Lung (tissue), 12 donors: ENCODE measurements around the gene THAP4. TPM values are rescaled to one million over a fixed set of nuclear protein-coding genes. Genes with fewer than 3 reads are reported as not detected.

Source experiments
- ATAC-seq: fragments of 200-7000 bp; cut with Tn5 transposase; one replicate; pipeline ENCODE4 v1.9.1; 2020; ENCODE audit warnings: moderate number of reproducible peaks; ENCODE audit not compliant: insufficient read depth, low FRiP score
- DNase-seq, 3 donors: peaks; one replicate each; pipeline ENCODE4 v3.0.0-alpha.2; 2013 to 2017
- H3K27ac ChIP-seq, 2 donors: one replicate each; pipeline ENCODE4 v1.5.1; 2013; ENCODE audit warnings: mild to moderate bottlenecking in 2 of 2, moderate library complexity in 2 of 2, control low read depth in 1 of 2, inconsistent platforms in 1 of 2, low read depth in 1 of 2, low read length in 1 of 2
- H3K27me3 ChIP-seq, 3 donors: one replicate each; pipeline ENCODE4 v1.5.1; 2013; ENCODE audit warnings: low read length in 2 of 3; ENCODE audit not compliant: control insufficient read depth in 3 of 3, insufficient read depth in 3 of 3
- H3K36me3 ChIP-seq, 4 donors: one replicate each; pipeline ENCODE4 v1.5.1; 2013; ENCODE audit warnings: low read length in 4 of 4, mild to moderate bottlenecking in 1 of 4, moderate library complexity in 1 of 4; ENCODE audit not compliant: control insufficient read depth in 4 of 4, insufficient read depth in 4 of 4
- H3K4me1 ChIP-seq, 5 donors: one replicate each; pipeline ENCODE4 v1.5.1; 2013; ENCODE audit warnings: low read length in 5 of 5, mild to moderate bottlenecking in 2 of 5, moderate library complexity in 1 of 5; ENCODE audit not compliant: control insufficient read depth in 5 of 5, insufficient read depth in 5 of 5
- H3K4me3 ChIP-seq: one replicate; pipeline ENCODE4 v1.5.1; 2013; ENCODE audit warnings: mild to moderate bottlenecking, control low read depth, moderate library complexity
- H3K9ac ChIP-seq, 2 donors: one replicate each; pipeline ENCODE4 v1.5.1; 2013; ENCODE audit warnings: low read length in 2 of 2, control low read depth in 1 of 2; ENCODE audit not compliant: insufficient read depth in 1 of 2
- H3K9me3 ChIP-seq, 4 donors: one replicate each; pipeline ENCODE4 v1.5.1; 2013; ENCODE audit warnings: low read length in 3 of 4, mild to moderate bottlenecking in 1 of 4, moderate library complexity in 1 of 4; ENCODE audit not compliant: control insufficient read depth in 4 of 4, insufficient read depth in 3 of 4
- WGBS, 2 donors: extraction: QIAGEN DNeasy Blood & Tissue Kit; methylation state at CpG; one replicate each; pipeline ENCODE4 v1.1.7; 2013; 5-methylcytosine and 5-hydroxymethylcytosine counted together
- polyA plus RNA-seq, 2 donors: library from polyadenylated mRNA; stranded (reverse); fragments of 200-250 nt; gene quantifications; one replicate each; pipeline ENCODE4 v1.2.1, GENCODE V29; 2013
- total RNA-seq, 2 donors: library from RNA; depleted of rRNA in 1 of 2; stranded (reverse); fragments of >200 nt in 1 of 2; gene quantifications; one replicate each; pipeline ENCODE4 v1.2.1, GENCODE V29; 2014 to 2021
- TF ChIP-seq, protein P1 (sequence below): IDR thresholded peaks from 2 replicates; pipeline ENCODE4 v1.5.1; 2012; ENCODE audit warnings: mild to moderate bottlenecking; ENCODE audit errors: control extremely low read depth, extremely low read depth
- donor health status: control.
- donor health status: control.
- donor health status: Bipolar disorder and iron deficiency.
- donor health status: healthy.
- donor health status: DM: yes; HTN: yes; CAD: no.

THAP4 gene
- total and polyA plus RNA-seq, 4 donors, result 40.0 to 53.7 (median 45.0) TPM

- 41 to 42% methylated on average over 10 of the region's 10 CpGs for WGBS, 2 donors
- Histone ChIP-seq H3K27ac (peak overlapping the region in 1 of 2 donors; percentile 18), H3K4me1 (peaks cover 0 to 47% (median 25%) of the 10 kb centered on the region in 5 donors), H3K9ac (peak overlapping the region in 1 of 2 donors; percentile 36), H3K36me3 (no peaks in the 10 kb centered on the region), H3K27me3 (peaks cover 0 to 9% (median 0%) of the 10 kb centered on the region in 3 donors), H3K4me3 (no peak overlapping the region), H3K9me3 (peaks cover 0 to 3% (median 0%) of the 10 kb centered on the region in 4 donors)
- ATAC-seq (no peak), DNase-seq (peak; percentile 86 to 94 (median 93))
- TF ChIP-seq, protein P1, sequence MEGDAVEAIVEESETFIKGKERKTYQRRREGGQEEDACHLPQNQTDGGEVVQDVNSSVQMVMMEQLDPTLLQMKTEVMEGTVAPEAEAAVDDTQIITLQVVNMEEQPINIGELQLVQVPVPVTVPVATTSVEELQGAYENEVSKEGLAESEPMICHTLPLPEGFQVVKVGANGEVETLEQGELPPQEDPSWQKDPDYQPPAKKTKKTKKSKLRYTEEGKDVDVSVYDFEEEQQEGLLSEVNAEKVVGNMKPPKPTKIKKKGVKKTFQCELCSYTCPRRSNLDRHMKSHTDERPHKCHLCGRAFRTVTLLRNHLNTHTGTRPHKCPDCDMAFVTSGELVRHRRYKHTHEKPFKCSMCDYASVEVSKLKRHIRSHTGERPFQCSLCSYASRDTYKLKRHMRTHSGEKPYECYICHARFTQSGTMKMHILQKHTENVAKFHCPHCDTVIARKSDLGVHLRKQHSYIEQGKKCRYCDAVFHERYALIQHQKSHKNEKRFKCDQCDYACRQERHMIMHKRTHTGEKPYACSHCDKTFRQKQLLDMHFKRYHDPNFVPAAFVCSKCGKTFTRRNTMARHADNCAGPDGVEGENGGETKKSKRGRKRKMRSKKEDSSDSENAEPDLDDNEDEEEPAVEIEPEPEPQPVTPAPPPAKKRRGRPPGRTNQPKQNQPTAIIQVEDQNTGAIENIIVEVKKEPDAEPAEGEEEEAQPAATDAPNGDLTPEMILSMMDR, result no peak
These were observed 91.9 kb downstream of the THAP4 start for GRCh38 chr2:241545106-241545505.

- H3K27ac ChIP-seq, result no peak overlapping the region
- no peak for ATAC-seq
These were observed 94.7 kb downstream of the THAP4 start for GRCh38 chr2:241542278-241542605.

DNA sequence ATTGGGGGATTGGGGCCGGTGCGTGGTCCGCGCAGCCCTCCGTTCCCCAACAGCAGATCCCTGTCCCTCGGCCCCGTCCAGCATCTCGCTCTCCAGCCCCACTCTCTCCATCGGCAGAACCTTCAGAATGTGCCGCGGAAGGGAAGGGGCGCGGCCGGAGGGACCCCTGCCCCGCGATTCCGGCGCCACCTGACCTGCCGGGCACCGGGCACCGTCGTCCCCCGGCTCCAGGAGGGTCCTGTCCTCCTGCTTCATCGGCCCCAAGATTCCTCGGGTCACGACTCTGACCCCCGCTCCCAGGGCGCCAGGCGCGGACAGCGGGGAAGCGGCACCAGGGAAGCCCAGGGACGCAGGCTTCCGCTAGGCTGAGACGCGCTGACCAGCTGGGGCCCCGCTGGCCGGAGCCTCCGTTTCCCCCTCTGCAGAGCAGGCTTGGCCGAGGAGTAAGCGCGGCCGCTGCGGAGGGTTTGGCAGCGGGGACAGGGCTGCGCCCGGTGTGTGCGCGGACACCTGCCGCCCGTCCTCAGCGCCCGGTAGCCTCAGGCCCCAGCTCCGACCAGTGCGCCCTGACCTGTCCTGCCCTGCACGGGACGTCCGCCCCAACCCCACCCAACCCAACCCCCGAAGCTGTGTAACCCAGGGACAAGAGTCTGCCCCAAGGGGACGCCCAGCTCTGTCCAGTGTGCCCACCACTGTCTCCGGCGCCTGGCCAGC is 95.2 kb downstream of the THAP4 start:
- ATAC-seq, result peak; percentile 1
- peak overlapping the region; percentile 9 for H3K4me3 ChIP-seq
- WGBS, 2 donors, result 16 to 18% methylated on average over 59 to 62 of the region's 62 CpGs
- DNase-seq, result no peak
- no peak overlapping the region for H3K27ac ChIP-seq
- TF ChIP-seq, protein P1, result no peak
- peaks cover 0 to 9% (median 0%) of the 10 kb centered on the region in 3 donors for H3K27me3 ChIP-seq
- H3K4me1 ChIP-seq, result peaks cover 0 to 31% (median 18%) of the 10 kb centered on the region in 5 donors
- no peaks in the 10 kb centered on the region for H3K36me3 ChIP-seq
- H3K9me3 ChIP-seq, result peaks cover 0 to 5% (median 0%) of the 10 kb centered on the region in 4 donors
- H3K9ac ChIP-seq, result no peak overlapping the region

More at GRCh38 chr2:241542278-241542605, 94.7 kb downstream of the THAP4 start:
- TF ChIP-seq, protein P1, result no peak
- peaks cover 0 to 36% (median 22%) of the 10 kb centered on the region in 5 donors for H3K4me1 ChIP-seq
- WGBS, 2 donors, result 58 to 64% methylated on average over 15 of the region's 15 CpGs
- H3K9me3 ChIP-seq, result peaks cover 0 to 5% (median 0%) of the 10 kb centered on the region in 4 donors
- H3K36me3 ChIP-seq, result no peaks in the 10 kb centered on the region
- no peak for DNase-seq
- H3K27me3 ChIP-seq, result peaks cover 0 to 9% (median 0%) of the 10 kb centered on the region in 3 donors
- no peak overlapping the region for H3K4me3 ChIP-seq
- no peak overlapping the region for H3K9ac ChIP-seq
